Measurements from ENCODE around the gene NEUROG2.

DNA sequence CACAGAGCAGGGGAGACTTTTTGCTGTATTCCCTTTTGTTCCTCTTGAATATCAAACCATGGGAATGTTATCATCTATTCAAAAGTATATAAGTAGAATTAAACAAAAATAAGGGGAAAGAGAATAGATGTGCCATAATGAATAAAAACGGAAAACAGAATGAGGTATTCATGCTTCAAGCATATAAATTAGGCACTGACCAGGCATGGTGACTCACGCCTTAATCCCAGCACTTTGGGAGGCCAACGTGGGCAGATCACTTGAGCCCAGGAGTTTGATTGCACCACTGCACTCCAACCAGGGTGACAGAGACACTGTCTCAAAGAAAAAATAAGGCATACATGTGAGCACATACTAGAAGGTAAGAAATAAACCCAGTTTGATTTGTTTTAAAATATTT lies 16.3 kb upstream of the NEUROG2 start:
- TF ChIP-seq, protein P1, sequence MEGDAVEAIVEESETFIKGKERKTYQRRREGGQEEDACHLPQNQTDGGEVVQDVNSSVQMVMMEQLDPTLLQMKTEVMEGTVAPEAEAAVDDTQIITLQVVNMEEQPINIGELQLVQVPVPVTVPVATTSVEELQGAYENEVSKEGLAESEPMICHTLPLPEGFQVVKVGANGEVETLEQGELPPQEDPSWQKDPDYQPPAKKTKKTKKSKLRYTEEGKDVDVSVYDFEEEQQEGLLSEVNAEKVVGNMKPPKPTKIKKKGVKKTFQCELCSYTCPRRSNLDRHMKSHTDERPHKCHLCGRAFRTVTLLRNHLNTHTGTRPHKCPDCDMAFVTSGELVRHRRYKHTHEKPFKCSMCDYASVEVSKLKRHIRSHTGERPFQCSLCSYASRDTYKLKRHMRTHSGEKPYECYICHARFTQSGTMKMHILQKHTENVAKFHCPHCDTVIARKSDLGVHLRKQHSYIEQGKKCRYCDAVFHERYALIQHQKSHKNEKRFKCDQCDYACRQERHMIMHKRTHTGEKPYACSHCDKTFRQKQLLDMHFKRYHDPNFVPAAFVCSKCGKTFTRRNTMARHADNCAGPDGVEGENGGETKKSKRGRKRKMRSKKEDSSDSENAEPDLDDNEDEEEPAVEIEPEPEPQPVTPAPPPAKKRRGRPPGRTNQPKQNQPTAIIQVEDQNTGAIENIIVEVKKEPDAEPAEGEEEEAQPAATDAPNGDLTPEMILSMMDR (conservative IDR thresholded peaks at IDR 0.05; ENCODE audit: low read length), result no peak
- TF ChIP-seq EZH2phosphoT487 (IDR thresholded peaks at IDR 0.05; ENCODE audit: borderline replicate concordance), result no peak

Measured in Loucy (cell line).